ENCODE results near the gene ACOT7. TPM values are rescaled to one million over a fixed set of nuclear protein-coding genes. Genes with fewer than 3 reads are reported as not detected.

The ACOT7 gene
- total RNA-seq, 4 donors from 2014 or later = 21.1 to 27.7 (median 24.6) TPM

DNA sequence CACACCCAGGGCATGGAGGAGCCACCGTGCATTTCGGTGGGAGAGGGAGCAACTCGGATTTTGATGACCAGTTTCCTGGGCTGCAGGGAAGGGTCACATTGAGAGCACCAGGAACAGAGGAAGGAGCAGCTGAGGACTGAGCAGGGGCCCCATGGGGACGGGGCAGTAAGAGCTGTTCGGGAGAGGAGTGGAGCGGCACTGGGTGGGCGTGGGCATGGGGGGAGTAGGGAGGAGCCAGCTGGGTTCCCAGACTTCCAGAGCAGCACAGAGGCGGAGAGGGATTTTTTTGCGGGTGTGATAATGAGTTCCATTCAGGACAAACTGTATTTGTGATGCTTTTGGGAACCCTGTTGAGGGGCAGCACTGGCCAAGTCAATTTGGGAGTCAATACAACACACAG is 115.3 kb downstream of the ACOT7 start:
- 70 to 74% methylated on average over 9 of the region's 9 CpGs for WGBS, 2 donors
- intact Hi-C loops (cut with DNase I; ENCODE audit: low total_unique reads) = no loop called here
- no peak for DNase-seq (ENCODE audit: low spot score in 2 of 2)
- H3K4me3 ChIP-seq (ENCODE audit: low read depth, poor library complexity, severe bottlenecking) = no peak overlapping the region
- TF ChIP-seq, protein P1, sequence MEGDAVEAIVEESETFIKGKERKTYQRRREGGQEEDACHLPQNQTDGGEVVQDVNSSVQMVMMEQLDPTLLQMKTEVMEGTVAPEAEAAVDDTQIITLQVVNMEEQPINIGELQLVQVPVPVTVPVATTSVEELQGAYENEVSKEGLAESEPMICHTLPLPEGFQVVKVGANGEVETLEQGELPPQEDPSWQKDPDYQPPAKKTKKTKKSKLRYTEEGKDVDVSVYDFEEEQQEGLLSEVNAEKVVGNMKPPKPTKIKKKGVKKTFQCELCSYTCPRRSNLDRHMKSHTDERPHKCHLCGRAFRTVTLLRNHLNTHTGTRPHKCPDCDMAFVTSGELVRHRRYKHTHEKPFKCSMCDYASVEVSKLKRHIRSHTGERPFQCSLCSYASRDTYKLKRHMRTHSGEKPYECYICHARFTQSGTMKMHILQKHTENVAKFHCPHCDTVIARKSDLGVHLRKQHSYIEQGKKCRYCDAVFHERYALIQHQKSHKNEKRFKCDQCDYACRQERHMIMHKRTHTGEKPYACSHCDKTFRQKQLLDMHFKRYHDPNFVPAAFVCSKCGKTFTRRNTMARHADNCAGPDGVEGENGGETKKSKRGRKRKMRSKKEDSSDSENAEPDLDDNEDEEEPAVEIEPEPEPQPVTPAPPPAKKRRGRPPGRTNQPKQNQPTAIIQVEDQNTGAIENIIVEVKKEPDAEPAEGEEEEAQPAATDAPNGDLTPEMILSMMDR (IDR thresholded peaks at IDR 0.05) = no peak
- TF ChIP-seq POLR2A (IDR thresholded peaks at IDR 0.05) = no peak

DNA sequence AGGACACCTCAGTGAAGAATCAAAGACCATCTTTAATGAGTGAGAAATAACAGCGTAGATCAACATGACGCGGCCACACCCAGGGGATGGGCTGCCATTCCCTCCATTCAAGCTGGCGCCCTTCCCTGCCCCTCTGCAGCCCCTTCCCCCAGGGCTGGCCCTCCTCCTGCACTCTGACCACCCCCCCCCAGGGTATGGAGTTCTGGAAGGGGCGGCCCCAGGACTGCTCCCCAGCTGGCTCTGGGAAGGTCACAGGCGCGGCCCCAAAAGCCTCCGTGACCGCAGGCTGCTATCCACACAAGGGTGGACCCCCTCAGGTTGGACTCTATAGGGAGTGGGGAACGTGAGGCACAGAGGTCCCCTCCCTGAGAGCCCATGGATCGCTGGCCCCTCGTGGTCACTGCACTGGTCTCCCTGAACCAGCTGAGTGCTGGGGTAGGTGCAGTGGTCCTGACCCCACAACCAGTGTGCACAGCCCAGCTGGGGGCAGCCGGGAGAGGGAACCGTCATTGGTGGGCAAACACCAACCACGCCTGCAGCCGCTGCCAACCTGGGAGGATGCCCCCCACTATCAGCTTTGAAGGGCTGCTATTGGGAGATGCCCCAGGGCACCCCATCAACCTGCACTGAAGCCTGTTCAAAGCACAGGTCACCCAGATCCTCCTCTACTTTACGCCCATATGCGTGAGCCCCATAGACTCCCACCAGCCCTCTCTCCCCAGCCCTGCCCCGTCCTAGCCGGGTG is 116.6 kb downstream of the ACOT7 start:
- DNase-seq (ENCODE audit: low spot score in 2 of 2) = no peak
- H3K4me3 ChIP-seq (ENCODE audit: low read depth, poor library complexity, severe bottlenecking) = no peak overlapping the region
- no peak for TF ChIP-seq POLR2A (IDR thresholded peaks at IDR 0.05)
- TF ChIP-seq, protein P1 (IDR thresholded peaks at IDR 0.05) = no peak
- 74 to 79% methylated on average over 16 to 20 of the region's 20 CpGs for WGBS, 2 donors
- intact Hi-C loops (cut with DNase I; ENCODE audit: low total_unique reads) = no loop called here

DNA sequence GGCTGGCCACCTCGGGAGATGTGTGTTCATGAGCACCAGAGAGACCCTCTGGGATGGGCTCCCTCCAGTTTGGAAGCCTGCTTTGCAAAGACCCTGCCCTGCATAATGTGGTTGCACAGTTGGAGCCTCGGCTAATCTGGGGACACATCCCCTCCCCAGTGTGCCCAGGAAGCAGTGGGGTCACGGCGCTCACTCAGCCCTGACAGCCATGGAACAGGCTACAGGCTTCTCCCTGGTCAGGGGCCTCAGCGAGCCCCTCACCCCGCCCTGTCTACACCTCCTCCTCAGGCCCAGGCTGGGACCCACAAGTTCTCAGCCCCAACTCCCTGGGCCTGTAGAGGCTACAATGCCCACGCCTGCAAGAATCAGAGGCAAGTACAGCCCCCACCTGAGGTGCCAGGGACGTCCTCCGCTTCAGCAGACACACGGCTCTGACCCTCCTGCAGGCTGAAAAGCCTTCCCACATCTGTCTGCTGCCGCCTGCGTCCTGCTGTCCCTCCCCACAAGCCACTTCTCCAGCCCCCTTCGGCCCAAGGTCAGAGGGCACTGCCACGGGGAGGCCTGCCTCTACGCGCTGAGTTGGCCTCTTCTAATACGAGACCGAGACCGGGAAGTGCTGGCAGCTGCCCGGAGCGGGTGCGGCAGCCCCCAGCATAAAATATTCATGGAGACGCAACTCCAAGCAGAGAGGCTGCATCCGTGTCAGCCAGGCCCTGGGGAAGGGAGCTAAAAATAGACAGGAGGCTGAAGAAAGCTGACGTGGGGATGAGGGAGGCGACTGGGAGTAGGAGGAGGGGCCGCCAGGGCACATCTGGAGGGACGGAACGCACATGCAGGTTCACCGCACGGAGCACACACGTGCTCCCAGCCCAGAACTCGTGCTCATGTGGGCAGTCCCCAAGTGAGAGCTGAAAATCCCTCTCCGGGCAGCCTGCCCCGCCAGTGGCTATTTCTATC is 117.5 kb downstream of the ACOT7 start:
- 35 to 37% methylated on average over 35 of the region's 35 CpGs for WGBS, 2 donors
- TF ChIP-seq, protein P1 (IDR thresholded peaks at IDR 0.05) = no peak
- no peak overlapping the region for H3K4me3 ChIP-seq (ENCODE audit: low read depth, poor library complexity, severe bottlenecking)
- DNase-seq (ENCODE audit: low spot score in 2 of 2) = peak in 1 of 2 donors; percentile 91
- intact Hi-C loops (cut with DNase I; ENCODE audit: low total_unique reads) = no loop called here

DNA sequence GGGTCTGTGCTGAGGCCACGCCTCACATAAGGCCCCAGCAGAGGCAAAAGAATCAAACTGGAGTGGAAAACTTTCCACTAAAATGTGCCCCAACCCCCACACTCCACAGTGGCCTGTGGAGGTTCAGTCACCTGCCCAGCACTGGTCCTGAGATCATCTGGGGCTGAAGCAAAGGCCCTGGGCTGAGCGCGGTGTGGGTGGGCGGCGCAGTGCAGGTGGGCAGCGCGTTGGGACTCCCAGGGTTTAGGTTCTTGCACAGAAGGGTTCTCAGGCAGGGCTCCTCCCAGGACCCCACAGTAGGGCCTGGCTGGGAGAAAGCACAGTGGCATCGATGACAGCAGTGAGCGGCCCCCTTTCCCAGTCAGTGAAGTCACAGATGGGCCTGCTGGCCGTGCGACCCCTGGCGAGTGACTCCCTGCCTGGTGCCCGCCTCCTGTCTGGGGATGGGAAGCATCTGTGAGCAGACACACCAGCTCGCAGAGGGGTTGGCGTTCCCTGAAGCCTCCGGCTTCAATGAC is 118.9 kb downstream of the ACOT7 start:
- TF ChIP-seq, protein P1 (IDR thresholded peaks at IDR 0.05) = no peak
- no peak for TF ChIP-seq POLR2A (IDR thresholded peaks at IDR 0.05)
- intact Hi-C loops (cut with DNase I; ENCODE audit: low total_unique reads) = no loop called here
- WGBS, 2 donors = 98% methylated on average over 11 to 15 of the region's 16 CpGs
- H3K4me3 ChIP-seq (ENCODE audit: low read depth, poor library complexity, severe bottlenecking) = no peak overlapping the region
- DNase-seq (ENCODE audit: low spot score in 2 of 2) = no peak

DNA sequence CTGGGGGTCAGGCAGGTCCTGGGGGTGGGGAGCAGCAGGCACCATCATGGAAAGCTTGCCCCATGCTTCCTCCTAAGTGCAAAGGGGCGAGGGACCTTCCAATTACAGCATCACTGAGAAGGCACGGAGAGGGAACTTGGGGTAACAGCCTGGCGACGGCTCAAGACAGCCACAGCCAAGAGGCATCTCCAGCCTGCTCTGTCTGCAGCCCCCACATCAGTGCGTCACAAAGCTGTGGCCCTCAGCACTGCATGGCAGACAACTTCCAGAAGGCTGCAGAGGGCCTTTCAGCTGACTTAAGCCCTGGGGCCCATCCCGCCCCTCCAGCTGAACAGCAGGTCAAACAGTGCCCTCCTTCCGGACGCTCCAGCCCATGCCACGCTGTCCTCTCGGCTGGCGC is 119.5 kb downstream of the ACOT7 start:
- intact Hi-C loops (cut with DNase I; ENCODE audit: low total_unique reads) = no loop called here
- H3K4me3 ChIP-seq (ENCODE audit: low read depth, poor library complexity, severe bottlenecking) = no peak overlapping the region
- DNase-seq (ENCODE audit: low spot score in 2 of 2) = no peak
- 98 to 100% methylated on average over 3 to 11 of the region's 11 CpGs for WGBS, 2 donors
- TF ChIP-seq POLR2A (IDR thresholded peaks at IDR 0.05) = no peak
- TF ChIP-seq, protein P1 (IDR thresholded peaks at IDR 0.05) = no peak

Data from lower leg skin (tissue), 4 donors.